Measurements from ENCODE around the gene TUBB.
"Not testable (repeated sequence)": the region's sequence is repeated elsewhere in the genome, so short reads cannot be mapped to it uniquely, and the experiment has no call there.

TUBB gene

DNA sequence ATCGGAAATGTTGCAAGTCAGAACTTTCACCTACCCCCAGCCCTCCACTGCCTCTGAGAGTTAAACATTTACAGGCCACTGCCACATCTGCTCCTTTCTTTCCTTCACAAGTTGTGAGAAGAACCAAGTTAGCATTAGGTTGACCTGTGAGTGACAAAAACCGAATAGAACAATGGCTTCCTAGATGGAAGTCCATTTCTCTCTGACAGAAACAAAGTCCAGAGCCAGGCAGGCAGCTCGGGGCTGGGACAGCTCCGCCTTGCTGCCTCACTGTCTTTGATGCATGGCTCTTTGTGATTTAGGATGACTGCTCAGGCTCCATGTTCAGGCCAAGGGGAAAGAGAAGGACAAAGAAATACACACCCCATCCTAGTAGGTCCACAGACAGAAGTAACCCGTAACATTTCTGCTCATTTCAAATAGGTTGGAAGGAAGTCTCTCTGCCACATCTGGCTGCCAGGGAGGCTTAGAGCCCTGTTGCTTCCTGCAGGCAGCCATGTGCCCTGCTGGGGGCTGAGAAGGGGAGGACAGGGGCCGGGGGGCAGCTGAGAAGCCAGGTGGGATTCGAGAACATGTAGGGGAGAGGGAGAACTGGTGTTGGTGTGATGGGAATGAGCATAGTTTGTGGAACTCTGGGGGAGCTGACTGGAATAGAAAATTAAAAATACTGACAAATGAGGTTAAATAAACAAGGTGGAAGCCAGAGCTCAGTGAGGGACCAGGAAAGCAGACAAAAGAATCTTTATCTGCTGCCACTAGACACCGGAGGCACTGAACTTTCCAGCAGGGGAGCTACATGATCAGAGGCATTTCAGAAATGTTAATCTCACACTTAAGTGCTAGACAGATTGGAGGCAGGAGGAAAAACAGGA, 43.7 kb downstream of the TUBB start:
- DNase-seq: peak; percentile 35

DNA sequence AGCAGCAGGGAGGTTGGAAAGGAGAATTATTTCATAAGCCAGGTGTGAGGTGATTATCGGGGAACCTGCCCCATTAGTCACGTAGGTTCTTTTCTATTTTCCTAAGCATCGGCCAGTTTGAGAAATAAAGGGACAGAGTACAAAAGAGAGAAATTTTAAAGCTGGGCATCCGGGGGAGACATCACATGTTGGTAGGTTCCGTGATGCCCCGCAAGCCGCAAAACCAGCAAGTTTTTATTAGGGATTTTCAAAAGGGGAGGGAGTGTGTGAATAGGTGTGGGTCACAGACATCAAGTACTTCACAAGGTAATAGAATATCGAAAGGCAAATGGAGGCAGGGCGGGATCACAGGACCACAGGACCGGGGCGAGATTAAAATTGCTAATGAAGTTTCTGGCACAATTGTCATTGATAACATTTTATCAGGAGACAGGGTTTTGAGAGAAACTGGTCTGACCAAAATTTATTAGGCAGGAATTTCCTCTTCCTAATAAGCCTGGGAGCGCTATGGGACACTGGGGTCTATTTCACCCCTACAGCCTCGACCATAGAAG, 44.4 kb downstream of the TUBB start:
- DNase-seq: not testable (repeated sequence)

DNA sequence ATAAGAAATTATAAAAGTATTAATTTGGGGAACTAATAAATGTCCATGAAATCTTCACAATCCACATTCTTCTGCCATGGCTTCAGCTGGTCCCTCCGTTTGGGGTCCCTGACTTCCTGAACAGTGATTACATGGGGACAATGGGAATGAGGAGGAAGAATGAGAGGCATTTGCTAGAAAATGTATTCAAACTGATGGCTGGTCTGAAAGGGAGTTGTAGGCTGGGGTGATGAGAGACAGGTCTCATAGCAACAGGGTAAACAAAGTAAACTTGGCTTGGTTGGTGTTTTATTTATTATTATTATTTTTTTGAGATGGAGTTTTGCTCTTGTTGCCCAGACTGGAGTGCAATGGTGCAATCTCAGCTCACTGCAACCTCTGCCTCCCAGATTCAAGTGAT, 45.3 kb downstream of the TUBB start:
- DNase-seq: not testable (repeated sequence)

DNA sequence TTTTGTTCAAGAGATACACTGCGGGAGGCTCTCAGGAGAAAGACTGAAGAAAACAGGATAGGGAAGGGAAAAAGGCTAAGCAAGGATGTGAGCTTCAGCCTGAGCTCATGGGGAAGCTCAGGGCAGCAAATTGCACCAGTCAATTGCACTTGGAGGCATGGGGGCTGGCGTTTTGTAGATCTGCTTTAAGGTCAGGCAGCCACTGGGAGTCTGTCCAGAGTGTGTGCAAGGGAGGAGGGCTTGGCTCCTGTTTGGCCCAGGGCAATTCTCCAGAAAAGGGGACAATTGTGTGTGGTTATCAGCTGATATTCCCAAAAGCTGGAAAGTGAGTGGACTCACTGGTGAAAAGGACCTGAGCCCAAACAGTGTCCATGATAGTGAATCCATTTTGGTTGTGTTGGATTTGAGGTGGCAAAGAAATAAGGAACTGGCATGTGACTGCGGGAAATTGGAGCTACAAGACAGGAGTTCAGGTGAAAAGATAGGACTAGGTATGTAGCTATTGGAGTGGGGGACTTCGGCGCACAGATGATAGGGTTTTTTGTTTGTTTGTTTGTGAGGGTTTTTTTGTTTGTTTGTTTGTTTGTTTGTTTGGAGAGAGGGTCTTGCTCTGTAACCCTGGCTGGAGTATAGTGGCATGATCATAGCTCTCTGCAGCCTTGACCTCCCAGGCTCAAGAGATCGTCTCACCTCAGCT, 46.5 kb downstream of the TUBB start:
- DNase-seq: no peak

DNA sequence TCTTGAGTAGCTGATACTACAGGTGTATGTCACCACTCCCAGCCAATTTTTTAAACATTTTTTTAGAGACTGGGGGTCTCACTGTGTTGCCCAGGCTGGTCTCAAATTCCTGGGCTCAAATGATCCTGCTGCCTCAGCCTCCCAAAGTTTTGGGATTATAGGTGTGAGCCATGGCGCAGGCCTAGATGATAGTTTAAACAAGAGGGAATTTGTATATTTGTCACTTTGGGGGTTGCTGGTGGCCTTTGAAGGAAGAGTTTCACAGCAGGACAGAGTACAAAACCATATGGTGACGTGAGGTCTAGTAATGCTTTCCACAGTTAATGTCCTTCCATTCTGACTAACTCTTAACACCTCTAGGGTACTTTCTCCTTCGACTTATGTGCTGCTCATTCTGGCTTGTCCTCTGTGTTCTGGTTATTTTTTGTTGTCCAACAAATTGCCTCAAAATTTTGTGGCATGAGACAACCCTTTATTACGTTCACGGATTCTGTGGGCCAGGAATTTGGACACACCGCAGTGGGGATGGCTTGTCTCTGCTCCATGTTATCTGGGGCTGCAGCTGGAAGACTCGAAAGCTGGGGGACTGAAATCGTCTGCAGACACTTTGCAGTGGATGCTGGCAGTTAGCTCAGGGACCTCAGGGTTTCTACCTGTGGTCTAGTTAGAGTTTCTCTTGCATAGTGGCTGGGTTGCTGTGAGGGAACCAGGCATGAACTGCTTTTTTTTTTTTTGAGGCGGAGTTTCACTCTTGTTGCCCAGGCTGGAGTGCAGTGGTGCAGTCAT, 47.2 kb downstream of the TUBB start:
- no peak for DNase-seq

DNA sequence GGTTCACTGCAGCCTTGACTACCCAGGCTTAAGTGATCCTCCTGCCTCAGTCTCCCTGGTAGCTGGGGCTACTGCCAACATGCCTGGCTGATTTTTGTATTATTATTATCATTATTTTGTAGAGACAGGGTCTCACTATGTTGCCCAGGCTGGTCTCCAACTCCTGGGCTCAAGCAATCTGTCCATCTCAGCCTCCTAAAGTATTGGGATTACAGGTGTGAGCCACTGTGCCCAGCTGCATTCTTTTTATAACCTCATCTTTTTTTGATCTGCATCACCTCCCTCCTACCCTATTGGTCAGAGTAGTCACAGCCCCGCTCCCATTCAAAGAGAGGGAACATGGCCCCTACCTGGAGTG, 47.8 kb downstream of the TUBB start:
- DNase-seq: no peak

DNA sequence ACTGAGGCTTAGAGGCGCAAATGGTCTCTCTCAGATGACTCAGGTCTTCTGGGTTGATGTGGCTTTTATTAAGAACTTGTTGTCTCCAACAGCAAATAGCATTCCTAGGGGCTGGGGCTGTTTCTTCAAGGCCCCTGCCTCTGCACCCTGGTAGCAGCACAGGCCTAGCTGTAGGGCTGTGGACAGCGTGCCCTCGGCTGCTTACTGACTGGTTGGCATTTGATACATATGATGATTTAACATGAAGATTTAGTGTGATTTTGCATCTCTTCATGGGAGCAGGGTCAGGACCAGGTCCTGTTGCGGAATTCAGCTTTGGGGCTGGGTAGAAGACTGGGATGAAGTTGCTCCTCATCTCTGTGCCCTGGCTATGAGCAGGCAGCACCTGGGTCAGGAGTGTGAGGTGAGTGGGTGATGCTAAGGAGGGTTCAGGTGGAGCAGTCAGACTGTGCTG, 48.5 kb downstream of the TUBB start:
- no peak for DNase-seq

DNA sequence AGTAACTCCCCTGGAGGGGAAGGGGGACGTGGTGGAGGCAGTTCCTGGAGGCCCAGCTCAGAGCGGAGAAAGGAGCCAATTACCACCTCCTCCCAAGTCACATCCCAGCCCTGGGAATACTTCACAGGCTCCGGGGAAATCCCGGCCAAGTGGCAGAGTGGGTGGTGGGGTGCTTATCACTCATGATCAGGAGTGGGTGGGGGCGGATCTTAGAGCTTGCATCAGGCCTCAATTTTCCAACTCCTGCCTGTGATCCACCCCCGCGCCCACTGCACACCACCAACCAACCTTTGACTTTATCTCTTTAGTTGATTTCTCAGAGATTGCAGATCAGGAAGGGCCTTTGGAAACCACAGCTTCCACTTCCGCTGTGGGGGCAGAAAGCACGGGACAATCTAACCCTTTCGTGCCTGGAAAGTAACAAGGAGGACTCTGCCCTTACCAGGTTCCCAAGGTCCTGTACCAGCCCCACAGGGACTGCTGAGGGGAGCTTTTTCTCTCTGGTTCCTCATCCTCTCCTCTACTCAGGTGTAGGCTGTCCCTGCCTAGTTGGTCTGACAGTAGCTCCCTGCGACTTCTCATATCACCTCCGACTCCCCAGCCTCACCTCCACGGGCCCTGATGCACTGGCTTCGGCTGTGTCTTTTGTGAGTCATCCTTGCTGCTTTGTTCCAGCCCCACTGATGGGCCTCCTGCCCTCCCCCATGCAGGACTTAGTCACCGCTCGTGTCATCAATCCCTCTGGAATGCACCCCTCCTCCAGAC, 49.1 kb downstream of the TUBB start:
- peak; percentile 98 for DNase-seq

DNA sequence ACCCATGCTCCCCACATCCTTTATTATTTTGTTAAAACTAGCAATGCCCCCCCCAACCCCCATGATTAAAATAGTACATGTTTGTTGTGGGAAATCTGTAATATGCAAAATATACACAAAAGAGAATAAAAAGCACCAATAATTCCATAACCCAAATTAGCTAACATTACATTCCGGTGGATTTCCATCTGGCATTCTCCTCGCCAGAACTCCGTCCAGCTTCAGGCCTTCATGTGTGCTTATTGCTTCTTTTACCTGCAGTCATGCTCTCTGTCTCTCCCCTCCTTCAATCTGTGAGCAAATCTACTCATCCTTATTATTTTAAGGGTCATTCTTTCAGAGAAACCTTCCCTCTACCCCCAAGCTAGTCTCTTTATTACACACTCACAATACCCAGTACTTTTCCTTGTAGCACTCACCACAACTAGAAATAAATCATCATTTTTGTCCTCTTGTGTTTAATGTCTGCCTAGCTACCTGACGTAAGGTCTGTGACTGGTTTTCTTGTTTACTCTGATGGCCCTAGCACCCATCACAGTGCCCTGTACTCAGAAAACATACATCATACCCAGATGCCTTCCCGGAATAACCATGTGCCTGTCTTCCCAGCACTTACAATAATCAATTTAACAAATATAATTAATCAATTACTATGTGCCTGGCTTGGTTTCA, 49.8 kb downstream of the TUBB start:
- DNase-seq: no peak

DNA sequence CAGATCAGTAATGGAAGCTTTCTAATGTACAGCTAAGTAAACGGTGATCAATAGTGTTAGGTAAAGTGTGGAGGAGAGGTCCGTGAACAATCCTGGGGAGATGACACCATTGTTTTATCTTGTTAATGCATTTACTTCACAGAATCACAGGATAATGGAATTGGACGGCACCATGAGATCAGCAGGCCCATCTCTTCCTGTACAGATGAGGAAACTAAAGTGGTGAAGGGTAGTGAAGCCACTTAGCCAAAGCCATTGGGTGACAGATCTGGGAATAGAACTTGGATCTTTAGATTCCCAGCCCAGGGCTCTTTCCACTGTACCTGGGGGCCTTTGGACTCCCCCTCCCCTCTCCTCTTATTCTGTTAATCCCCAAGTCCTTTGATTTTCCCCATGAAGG, 50.4 kb downstream of the TUBB start:
- DNase-seq: no peak

DNA sequence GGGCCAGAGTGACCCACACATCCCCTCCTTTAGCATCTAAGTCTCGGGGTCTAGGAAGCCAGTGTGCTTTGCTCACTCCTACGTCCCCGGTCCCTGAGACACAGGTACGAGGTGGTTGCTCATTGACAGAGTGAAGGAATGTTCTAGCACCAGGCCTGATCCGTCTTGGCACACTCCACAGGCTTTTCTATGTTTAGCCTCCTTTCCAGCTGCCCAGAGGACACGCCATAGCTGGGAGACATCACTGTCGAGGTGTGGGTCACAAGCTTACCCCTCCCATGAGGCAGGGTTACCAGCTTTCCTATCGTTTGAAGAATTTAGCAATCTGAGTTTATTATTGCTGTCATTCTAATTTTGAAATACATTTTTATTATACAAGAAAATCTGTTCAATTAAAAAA, 54.5 kb downstream of the TUBB start:
- no peak for DNase-seq
